K562 (cell line): ENCODE data around the gene DKC1. TPM values are rescaled to one million over a fixed set of nuclear protein-coding genes. Genes with fewer than 3 reads are reported as not detected.

ENCODE experiments used
- CAMTA2 ChIP-seq: fragments of 250-450 bp; sonication (Bioruptor Pico); conservative IDR thresholded peaks from 2 replicates; pipeline ENCODE4 v1.5.1; 2022
- CBX5 ChIP-seq: IDR thresholded peaks from 2 replicates; pipeline ENCODE4 v1.6.1; 2014; ENCODE audit warnings: low read depth, borderline replicate concordance
- CTBP1 ChIP-seq: fragments of 450-650 bp; IDR thresholded peaks from 2 replicates; pipeline ENCODE4 v1.6.1; 2016; ENCODE audit warnings: borderline replicate concordance
- ELF1 ChIP-seq: fragments of 200-800 bp; sonication (Bioruptor generic); IDR thresholded peaks from 2 replicates; pipeline ENCODE4 v1.6.1; 2016; ENCODE audit warnings: missing genetic modification characterization, missing compliant biosample characterization
- EP300 ChIP-seq: IDR thresholded peaks from 2 replicates; pipeline ENCODE4 v1.6.1; 2012; ENCODE audit warnings: low read length, improper control_type of control experiment
- GTF2F1 ChIP-seq: IDR thresholded peaks from 2 replicates; pipeline ENCODE4 v1.6.1; 2011; ENCODE audit warnings: low read depth, low read length, improper control_type of control experiment
- HEY1 ChIP-seq: fragments of 250-450 bp; sonication (Bioruptor Pico); IDR thresholded peaks from 2 replicates; pipeline ENCODE4 v1.5.0; 2020; ENCODE audit warnings: mild to moderate bottlenecking, moderate library complexity, borderline replicate concordance
- KDM1A ChIP-seq, 2 experiments: fragments of 450-650 bp; IDR thresholded peaks; 2 replicates each; pipeline ENCODE4 v1.6.1; 2016; ENCODE audit warnings: mild to moderate bottlenecking in 2 of 2
- PHTF2 ChIP-seq: fragments of 250-450 bp; sonication (Bioruptor Pico); IDR thresholded peaks from 2 replicates; pipeline ENCODE4 v1.5.0; 2021; ENCODE audit warnings: mild to moderate bottlenecking
- SETDB1 ChIP-seq: IDR thresholded peaks from one replicate; pipeline ENCODE4 v1.6.1; 2012; ENCODE audit warnings: low read length, control low read depth, inconsistent platforms
- SMAD4 ChIP-seq: fragments of 250-450 bp; sonication (Bioruptor Pico); conservative IDR thresholded peaks from 2 replicates; pipeline ENCODE4 v1.8.0; 2021; ENCODE audit warnings: inconsistent platforms, mild to moderate bottlenecking, moderate library complexity
- SP1 ChIP-seq: sonication (generic); formaldehyde crosslinking; IDR thresholded peaks from 2 replicates; pipeline ENCODE4 v1.8.1; 2022; ENCODE audit warnings: mild to moderate bottlenecking, missing genetic modification reagents
- STAT5A ChIP-seq: IDR thresholded peaks from 2 replicates; pipeline ENCODE4 v1.6.1; 2012; ENCODE audit warnings: low read length, inconsistent platforms, borderline replicate concordance
- TAF7 ChIP-seq: fragments of 450-650 bp; IDR thresholded peaks from 2 replicates; pipeline ENCODE4 v1.6.1; 2016; ENCODE audit warnings: missing genetic modification characterization, missing compliant biosample characterization
- TAL1 ChIP-seq: fragments of 450-650 bp; IDR thresholded peaks from 2 replicates; pipeline ENCODE4 v1.6.1; 2016; ENCODE audit warnings: mild to moderate bottlenecking
- ZKSCAN8 ChIP-seq: fragments of 200-800 bp; sonication (Bioruptor generic); IDR thresholded peaks from 2 replicates; pipeline ENCODE4 v1.6.1; 2016; ENCODE audit warnings: missing genetic modification characterization, missing compliant biosample characterization
- ZNF124 ChIP-seq: sonication (generic); formaldehyde crosslinking; IDR thresholded peaks from 2 replicates; pipeline ENCODE4 v1.8.1; 2022; ENCODE audit warnings: missing genetic modification reagents
- ZNF41 ChIP-seq: fragments of 250-450 bp; sonication (Bioruptor Pico); conservative IDR thresholded peaks from 2 replicates; pipeline ENCODE4 v1.4.0; 2020; ENCODE audit warnings: mild to moderate bottlenecking
- ZNF76 ChIP-seq: fragments of 250-450 bp; sonication (Bioruptor Pico); IDR thresholded peaks from 2 replicates; pipeline ENCODE4 v1.4.0; 2020; ENCODE audit warnings: mild to moderate bottlenecking, moderate library complexity, borderline replicate concordance
- polyA plus RNA-seq, 8 experiments: library from polyadenylated mRNA; depleted of rRNA in 4 of 8; stranded (reverse) in 5 of 8; unstranded in 3 of 8; fragments of >200 nt; fragmentation: Nextera tagmentation in 2 of 8; fragmentation: Illumina TruSeq in 1 of 8; extraction: Ambion mirVana in 2 of 8; extraction: Trizol in 1 of 8; gene quantifications; 2 replicates each; pipeline versions ENCODE4 v1.2.1 to v1.2.3, GENCODE V29; 2011 to 2014; ENCODE audit warnings: inconsistent platforms in 1 of 8, missing spikeins in 1 of 8
- total RNA-seq, 7 experiments: library from RNA; depleted of rRNA in 6 of 7; stranded (reverse); fragments of >200 nt in 6 of 7; fragmentation: Illumina TruSeq in 2 of 7; extraction: Trizol in 2 of 7; gene quantifications; 2 replicates each; pipeline versions ENCODE4 v1.2.1 to v1.2.3, GENCODE V29; 2011 to 2021; ENCODE audit warnings: low replicate concordance in 1 of 7
- TF ChIP-seq, protein P1 (sequence below), 2 experiments: fragments of 450-650 bp; formaldehyde crosslinking in 1 of 2; IDR thresholded peaks; 2 replicates each; pipeline versions ENCODE4 v1.4.0 to v1.6.1; 2014 to 2020; ENCODE audit warnings: mild to moderate bottlenecking in 2 of 2, borderline replicate concordance in 1 of 2, low read depth in 1 of 2
- TF ChIP-seq, protein P2 (sequence below): sonication (generic); formaldehyde crosslinking; IDR thresholded peaks from 2 replicates; pipeline ENCODE4 v1.8.0; 2022; ENCODE audit warnings: missing genetic modification reagents, mild to moderate bottlenecking, moderate library complexity, borderline replicate concordance

DKC1 gene
- total and polyA plus RNA-seq, 9 of the 15 experiments (the other 6 are each of a cell fraction or from before 2014, with no cell fraction given): 205 to 313 (median 219) TPM

DNA sequence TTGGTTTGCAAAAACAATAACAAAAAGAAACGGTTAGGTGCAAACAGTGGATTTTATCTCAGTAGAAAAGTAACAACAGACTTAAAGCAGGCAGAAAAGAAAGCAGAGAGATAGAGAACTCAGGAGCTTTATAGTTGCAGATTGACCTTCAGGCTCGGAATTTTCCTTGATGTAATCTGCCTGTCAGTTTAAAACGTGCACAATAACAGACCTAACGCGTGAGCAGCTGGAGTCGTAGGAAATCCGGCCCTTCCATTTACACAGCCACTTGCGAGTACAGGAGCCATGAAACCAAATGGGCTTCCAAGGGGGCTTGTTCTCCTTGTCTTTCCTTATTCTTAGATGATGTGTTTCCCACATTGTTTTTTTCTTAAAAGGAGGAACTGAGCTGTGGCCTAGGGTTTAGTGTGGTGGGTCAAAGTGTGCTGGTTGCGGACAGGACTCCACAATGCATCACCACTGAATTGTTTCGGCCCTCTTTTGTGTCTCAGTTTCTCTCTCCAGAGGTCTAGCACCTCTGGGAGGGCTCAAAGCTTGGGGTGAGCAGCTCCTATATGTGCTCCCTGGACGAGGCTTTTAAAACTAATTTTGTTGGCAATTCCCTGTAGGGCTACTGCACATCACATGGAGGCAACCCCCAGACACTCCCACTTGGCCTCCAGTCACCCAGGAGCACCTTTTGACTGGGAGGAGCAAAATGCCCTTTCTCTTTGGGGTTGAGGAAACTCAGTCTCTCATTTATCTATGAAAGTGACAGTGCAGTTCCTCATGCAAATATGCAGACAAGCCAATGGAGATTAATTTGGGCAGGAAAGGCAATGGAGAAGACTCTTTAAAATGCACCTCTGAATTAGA, 56.5 kb downstream of the DKC1 start (continued):
- TF ChIP-seq, protein P1, sequence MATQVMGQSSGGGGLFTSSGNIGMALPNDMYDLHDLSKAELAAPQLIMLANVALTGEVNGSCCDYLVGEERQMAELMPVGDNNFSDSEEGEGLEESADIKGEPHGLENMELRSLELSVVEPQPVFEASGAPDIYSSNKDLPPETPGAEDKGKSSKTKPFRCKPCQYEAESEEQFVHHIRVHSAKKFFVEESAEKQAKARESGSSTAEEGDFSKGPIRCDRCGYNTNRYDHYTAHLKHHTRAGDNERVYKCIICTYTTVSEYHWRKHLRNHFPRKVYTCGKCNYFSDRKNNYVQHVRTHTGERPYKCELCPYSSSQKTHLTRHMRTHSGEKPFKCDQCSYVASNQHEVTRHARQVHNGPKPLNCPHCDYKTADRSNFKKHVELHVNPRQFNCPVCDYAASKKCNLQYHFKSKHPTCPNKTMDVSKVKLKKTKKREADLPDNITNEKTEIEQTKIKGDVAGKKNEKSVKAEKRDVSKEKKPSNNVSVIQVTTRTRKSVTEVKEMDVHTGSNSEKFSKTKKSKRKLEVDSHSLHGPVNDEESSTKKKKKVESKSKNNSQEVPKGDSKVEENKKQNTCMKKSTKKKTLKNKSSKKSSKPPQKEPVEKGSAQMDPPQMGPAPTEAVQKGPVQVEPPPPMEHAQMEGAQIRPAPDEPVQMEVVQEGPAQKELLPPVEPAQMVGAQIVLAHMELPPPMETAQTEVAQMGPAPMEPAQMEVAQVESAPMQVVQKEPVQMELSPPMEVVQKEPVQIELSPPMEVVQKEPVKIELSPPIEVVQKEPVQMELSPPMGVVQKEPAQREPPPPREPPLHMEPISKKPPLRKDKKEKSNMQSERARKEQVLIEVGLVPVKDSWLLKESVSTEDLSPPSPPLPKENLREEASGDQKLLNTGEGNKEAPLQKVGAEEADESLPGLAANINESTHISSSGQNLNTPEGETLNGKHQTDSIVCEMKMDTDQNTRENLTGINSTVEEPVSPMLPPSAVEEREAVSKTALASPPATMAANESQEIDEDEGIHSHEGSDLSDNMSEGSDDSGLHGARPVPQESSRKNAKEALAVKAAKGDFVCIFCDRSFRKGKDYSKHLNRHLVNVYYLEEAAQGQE (IDR thresholded peaks at IDR 0.05; ENCODE audit: borderline replicate concordance): no peak; the same call in 1 of the 2 replicates
- TF ChIP-seq, protein P1 (CRISPR knock-in tag; IDR thresholded peaks at IDR 0.05; ENCODE audit: low read depth): no peak
- TF ChIP-seq TAL1 (no peak), GTF2F1 (no peak), EP300 (peak; percentile 31), TAF7 (tag) (no peak), PHTF2 (no peak), SP1 (CRISPR knock-in tag) (no peak), ELF1 (tag) (no peak), CBX5 (no peak), ZKSCAN8 (CRISPR knock-in tag) (no peak), ZNF76 (no peak), ZNF41 (CRISPR knock-in tag) (no peak), HEY1 (CRISPR knock-in tag) (no peak), CAMTA2 (CRISPR knock-in tag) (no peak), ZNF124 (CRISPR knock-in tag) (no peak), CTBP1 (no peak), KDM1A (IDR thresholded peaks at IDR 0.05) (no peak), SETDB1 (no peak), SMAD4 (CRISPR knock-in tag) (no peak), STAT5A (no peak)
- TF ChIP-seq, protein P2, sequence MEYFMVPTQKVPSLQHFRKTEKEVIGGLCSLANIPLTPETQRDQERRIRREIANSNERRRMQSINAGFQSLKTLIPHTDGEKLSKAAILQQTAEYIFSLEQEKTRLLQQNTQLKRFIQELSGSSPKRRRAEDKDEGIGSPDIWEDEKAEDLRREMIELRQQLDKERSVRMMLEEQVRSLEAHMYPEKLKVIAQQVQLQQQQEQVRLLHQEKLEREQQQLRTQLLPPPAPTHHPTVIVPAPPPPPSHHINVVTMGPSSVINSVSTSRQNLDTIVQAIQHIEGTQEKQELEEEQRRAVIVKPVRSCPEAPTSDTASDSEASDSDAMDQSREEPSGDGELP (CRISPR knock-in tag): peak; percentile 37
